Neural progenitor cell (in vitro differentiated cells): Measurements from ENCODE around the gene MACIR.

Experiments used
- CTCF ChIP-seq: fragments of 200-600 bp; sonication (generic); IDR thresholded peaks from 2 replicates; pipeline ENCODE4 v1.5.1; 2017; ENCODE audit warnings: antibody characterized with exemption, mild to moderate bottlenecking
- EZH2 ChIP-seq: fragments of 200-600 bp; sonication (generic); IDR thresholded peaks from 2 replicates; pipeline ENCODE4 v1.6.1; 2017; ENCODE audit warnings: antibody characterized with exemption, mild to moderate bottlenecking, moderate library complexity
- EZH2phosphoT487 ChIP-seq: fragments of 200-600 bp; sonication (generic); IDR thresholded peaks from 2 replicates; pipeline ENCODE4 v1.6.1; 2017; ENCODE audit warnings: antibody characterized with exemption

DNA sequence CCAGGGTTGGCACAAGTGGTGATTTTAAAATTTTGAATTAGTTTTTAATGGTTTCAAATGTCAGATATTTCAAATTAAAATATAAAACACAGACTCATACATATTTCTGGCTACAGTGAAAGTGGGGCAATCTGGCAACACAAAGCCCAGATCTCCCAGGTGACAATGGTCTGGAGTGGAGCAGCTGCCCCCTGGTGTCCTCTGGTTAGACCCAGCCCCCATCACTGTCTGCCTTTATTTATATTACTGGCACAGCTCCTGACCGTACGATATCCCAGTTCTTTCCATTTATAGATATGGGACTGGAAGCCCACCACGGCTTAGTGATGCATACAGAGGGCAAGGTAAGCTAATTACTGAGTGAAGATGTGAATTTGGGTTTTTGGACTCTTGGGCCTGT, 37.3 kb downstream of the MACIR start:
- no peak for TF ChIP-seq CTCF
- TF ChIP-seq EZH2phosphoT487, result no peak
- no peak for TF ChIP-seq EZH2
